WI38 (cell line): ENCODE data around the gene DCC.

Source experiments
- H3K4me3 ChIP-seq: 2 replicates; pipeline ENCODE4 v1.5.1; 2011; ENCODE audit warnings: low read depth, mild to moderate bottlenecking, control low read depth, low read length
- CTCF ChIP-seq: IDR thresholded peaks from 2 replicates; pipeline ENCODE4 v1.5.1; 2012; ENCODE audit warnings: low read depth, mild to moderate bottlenecking, control low read depth, low read length

Gene DCC

GRCh38 chr18:53521068-53521467 is 1181.1 kb downstream of the DCC start:
- no peak overlapping the region for H3K4me3 ChIP-seq
- TF ChIP-seq CTCF, result no peak

- no peak for TF ChIP-seq CTCF
- H3K4me3 ChIP-seq, result no peak overlapping the region
Measured at GRCh38 chr18:53526101-53526870, 1186.3 kb downstream of the DCC start.

GRCh38 chr18:53527365-53527764 is 1187.4 kb downstream of the DCC start:
- no peak for TF ChIP-seq CTCF
- no peak overlapping the region for H3K4me3 ChIP-seq

GRCh38 chr18:53531187-53531586 is 1191.2 kb downstream of the DCC start:
- no peak overlapping the region for H3K4me3 ChIP-seq
- TF ChIP-seq CTCF, result no peak

GRCh38 chr18:53531896-53532295 is 1191.9 kb downstream of the DCC start:
- TF ChIP-seq CTCF, result no peak
- H3K4me3 ChIP-seq, result no peak overlapping the region

- no peak for TF ChIP-seq CTCF
- no peak overlapping the region for H3K4me3 ChIP-seq
Measured at GRCh38 chr18:53534203-53534602, 1194.2 kb downstream of the DCC start.

GRCh38 chr18:53534695-53535094 is 1194.7 kb downstream of the DCC start:
- TF ChIP-seq CTCF, result no peak
- no peak overlapping the region for H3K4me3 ChIP-seq
